ENCODE results near the gene LOC101059915. TPM values are rescaled to one million over a fixed set of nuclear protein-coding genes. Genes with fewer than 3 reads are reported as not detected.
"Not testable (repeated sequence)": the region's sequence is repeated elsewhere in the genome, so short reads cannot be mapped to it uniquely, and the experiment has no call there.

The LOC101059915 gene

GRCh38 chrX:71699023-71699344 is 31.6 kb downstream of the LOC101059915 start:
- H3K4me3 ChIP-seq; H3K9me3 ChIP-seq; intact Hi-C loops (cut with DNase I); H3K36me3 ChIP-seq; H3K27me3 ChIP-seq; DNase-seq (ENCODE audit: extremely low spot score in 2 of 2); H3K4me1 ChIP-seq; H3K27ac ChIP-seq: not testable (repeated sequence)

GRCh38 chrX:71702853-71703252 is 35.5 kb downstream of the LOC101059915 start:
- DNase-seq (ENCODE audit: extremely low spot score in 2 of 2); intact Hi-C loops (cut with DNase I); H3K27me3 ChIP-seq; H3K4me3 ChIP-seq; H3K4me1 ChIP-seq; H3K9me3 ChIP-seq; H3K27ac ChIP-seq; H3K36me3 ChIP-seq: not testable (repeated sequence)

- H3K4me3 ChIP-seq; DNase-seq (ENCODE audit: extremely low spot score in 2 of 2); H3K27me3 ChIP-seq; H3K4me1 ChIP-seq; H3K27ac ChIP-seq; H3K9me3 ChIP-seq; H3K36me3 ChIP-seq; intact Hi-C loops (cut with DNase I): not testable (repeated sequence)
Measured at GRCh38 chrX:71714064-71714463, 46.7 kb downstream of the LOC101059915 start.

- H3K9me3 ChIP-seq; DNase-seq (ENCODE audit: extremely low spot score in 2 of 2); H3K27ac ChIP-seq; H3K36me3 ChIP-seq; H3K27me3 ChIP-seq; intact Hi-C loops (cut with DNase I); H3K4me1 ChIP-seq; H3K4me3 ChIP-seq: not testable (repeated sequence)
Measured at GRCh38 chrX:71715551-71715950, 48.2 kb downstream of the LOC101059915 start.

GRCh38 chrX:71716323-71716722 is 49.0 kb downstream of the LOC101059915 start:
- DNase-seq (ENCODE audit: extremely low spot score in 2 of 2); H3K4me1 ChIP-seq; H3K27ac ChIP-seq; H3K9me3 ChIP-seq; H3K27me3 ChIP-seq; H3K36me3 ChIP-seq; H3K4me3 ChIP-seq; intact Hi-C loops (cut with DNase I): not testable (repeated sequence)

- H3K36me3 ChIP-seq; H3K9me3 ChIP-seq; DNase-seq (ENCODE audit: extremely low spot score in 2 of 2); H3K27ac ChIP-seq; H3K27me3 ChIP-seq; H3K4me3 ChIP-seq; intact Hi-C loops (cut with DNase I); H3K4me1 ChIP-seq: not testable (repeated sequence)
Measured at GRCh38 chrX:71718185-71718584, 50.8 kb downstream of the LOC101059915 start, which contains the start of gene CXorf49. CXorf49 (minus strand) TSS chrX:71718285; CDS start chrX:71718151, 134 bp downstream.

- intact Hi-C loops (cut with DNase I); H3K27me3 ChIP-seq; H3K27ac ChIP-seq; H3K4me1 ChIP-seq; DNase-seq (ENCODE audit: extremely low spot score in 2 of 2); H3K4me3 ChIP-seq; H3K9me3 ChIP-seq; H3K36me3 ChIP-seq: not testable (repeated sequence)
Measured at GRCh38 chrX:71719195-71719594, 51.8 kb downstream of the LOC101059915 start.

- H3K4me1 ChIP-seq; H3K27me3 ChIP-seq; DNase-seq (ENCODE audit: extremely low spot score in 2 of 2); H3K9me3 ChIP-seq; H3K36me3 ChIP-seq; H3K4me3 ChIP-seq; H3K27ac ChIP-seq; intact Hi-C loops (cut with DNase I): not testable (repeated sequence)
Measured at GRCh38 chrX:71720289-71720886, 53.0 kb downstream of the LOC101059915 start.

Small RNA genes lying within 50 kb of the gene (small RNA-seq; reads per million reads assigned to genes)
- not detected for gene BX276092.4

Other genes starting within 250 kb of the LOC101059915 start
- 173 TPM for gene OGT, start 134.4 kb upstream of the LOC101059915 start, total RNA-seq
- gene GCNA, start 89.1 kb upstream of the LOC101059915 start, total RNA-seq: 9.1 TPM
- not detected for gene CXCR3, start 49.0 kb upstream of the LOC101059915 start, total RNA-seq
- gene CXorf49, start 50.7 kb downstream of the LOC101059915 start, total RNA-seq: not detected
- gene CXorf49B, start 95.8 kb downstream of the LOC101059915 start, total RNA-seq: not detected
- 12.3 TPM for gene NHSL2, start 243.3 kb downstream of the LOC101059915 start, total RNA-seq

Measured in vagina (tissue), 2 donors.